Esophagus squamous epithelium (tissue), 4 donors: ENCODE results near the gene LAPTM4A.

ENCODE experiments used
- CTCF ChIP-seq, 6 experiments: fragments of 450-650 bp in 4 of 6; fragments of 200-600 bp in 2 of 6; sonication (generic) in 2 of 6; IDR thresholded peaks; one replicate each; pipeline ENCODE4 v1.5.1; 2016 to 2019; ENCODE audit warnings: antibody characterized with exemption in 6 of 6, mild to moderate bottlenecking in 4 of 6, moderate library complexity in 4 of 6
- POLR2A ChIP-seq, 4 donors: fragments of 450-650 bp; IDR thresholded peaks; one replicate each; pipeline ENCODE4 v1.6.1; 2017; ENCODE audit warnings: antibody characterized with exemption in 4 of 4, mild to moderate bottlenecking in 4 of 4, moderate library complexity in 3 of 4

- TF ChIP-seq POLR2A (IDR thresholded peaks at IDR 0.05) (no peak), CTCF (IDR thresholded peaks at IDR 0.05) (no peak)
Measured at GRCh38 chr2:20034821-20035220, 16.6 kb downstream of the LAPTM4A start.
